ENCODE results near the gene ABCA5. TPM values are rescaled to one million over a fixed set of nuclear protein-coding genes. Genes with fewer than 3 reads are reported as not detected.

Gene ABCA5
- total and polyA plus RNA-seq, 9 of the 15 experiments (the other 6 are each of a cell fraction or from before 2014, with no cell fraction given), result 0.74 to 2.3 (median 1.4) TPM

DNA sequence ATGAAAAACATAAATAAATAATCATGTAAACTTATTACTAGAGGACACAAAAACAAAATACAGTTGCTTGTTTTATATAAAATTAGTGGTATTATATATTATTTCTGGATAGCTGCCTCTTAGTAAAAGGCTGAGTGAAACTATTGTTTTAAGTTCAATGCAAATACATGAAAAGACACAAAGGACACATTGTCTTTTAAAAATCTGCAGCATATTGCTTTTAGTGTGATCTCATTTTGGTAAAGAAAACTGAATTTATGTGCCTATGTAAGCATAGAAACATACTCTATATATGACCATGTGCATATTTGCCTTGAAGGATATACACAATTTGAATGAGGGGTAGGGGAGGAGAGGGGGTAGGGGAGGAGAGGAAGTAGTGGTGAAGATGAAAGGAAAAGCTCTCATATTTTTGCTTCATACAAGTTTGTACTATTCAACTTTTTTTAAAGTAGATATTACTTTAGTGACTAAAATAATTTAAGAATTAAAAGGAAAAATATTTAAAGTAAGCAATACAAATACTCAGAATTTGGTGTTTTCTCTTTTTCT, 104.2 kb downstream of the ABCA5 start:
- CTCF ChIA-PET (ENCODE audit: low intra/inter-chr PET ratio), result no interaction called here
- Histone ChIP-seq H3K4me1 (replicated peaks in 1 of 2; ENCODE audit: control insufficient read depth in 2 of 2, insufficient read depth in 2 of 2, low read length in 2 of 2) (no peaks in the 10 kb centered on the region; a peak in 1 of 5 replicates), H3K27ac (ENCODE audit: extremely low read depth, low read depth, low read length) (no peak overlapping the region), H4K20me1 (replicated peaks; ENCODE audit: control insufficient read depth, insufficient read depth, low read length) (no peaks in the 10 kb centered on the region), H3K4me3 (no peak overlapping the region), H2AFZ (ENCODE audit: low read depth, low read length) (no peak overlapping the region), H3K9me3 (replicated peaks; ENCODE audit: control insufficient read depth, insufficient read depth, low read depth, low read length) (no peaks in the 10 kb centered on the region), H3K9me1 (ENCODE audit: control insufficient read depth, insufficient read depth, low read length) (no peaks in the 10 kb centered on the region), H3K36me3 (ENCODE audit: control insufficient read depth, insufficient read depth, low read length) (no peaks in the 10 kb centered on the region), H3K4me2 (ENCODE audit: insufficient read depth, low read length) (no peak overlapping the region), H3K9ac (ENCODE audit: insufficient read depth in 1 of 2, low read depth in 2 of 2, low read length in 2 of 2) (no peak overlapping the region), H3K27me3 (ENCODE audit: control insufficient read depth in 2 of 2, insufficient read depth in 2 of 2, low read length in 2 of 2) (no peaks in the 10 kb centered on the region), H3K79me2 (ENCODE audit: control insufficient read depth, insufficient read depth, low read length) (no peaks in the 10 kb centered on the region)
- in situ Hi-C loops (cut with MboI) (no loop called here), intact Hi-C loops (cut with micrococcal nuclease) (no loop called here)
- POLR2A ChIA-PET, result no interaction called here
- ATAC-seq (no peak), FAIRE-seq (no peak), DNase-seq (ENCODE audit: extremely low read depth in 1 of 4, low spot score in 3 of 4) (no peak)
- BruUV-seq (replicated peaks), result no TSS peak
- no peak for TF ChIP-seq ZNF384 (IDR thresholded peaks at IDR 0.05; ENCODE audit: low read depth, low read length)
- no peak for TF ChIP-seq SRSF1 (IDR thresholded peaks at IDR 0.05; ENCODE audit: low read depth, low read length)
- TF ChIP-seq, protein P1, sequence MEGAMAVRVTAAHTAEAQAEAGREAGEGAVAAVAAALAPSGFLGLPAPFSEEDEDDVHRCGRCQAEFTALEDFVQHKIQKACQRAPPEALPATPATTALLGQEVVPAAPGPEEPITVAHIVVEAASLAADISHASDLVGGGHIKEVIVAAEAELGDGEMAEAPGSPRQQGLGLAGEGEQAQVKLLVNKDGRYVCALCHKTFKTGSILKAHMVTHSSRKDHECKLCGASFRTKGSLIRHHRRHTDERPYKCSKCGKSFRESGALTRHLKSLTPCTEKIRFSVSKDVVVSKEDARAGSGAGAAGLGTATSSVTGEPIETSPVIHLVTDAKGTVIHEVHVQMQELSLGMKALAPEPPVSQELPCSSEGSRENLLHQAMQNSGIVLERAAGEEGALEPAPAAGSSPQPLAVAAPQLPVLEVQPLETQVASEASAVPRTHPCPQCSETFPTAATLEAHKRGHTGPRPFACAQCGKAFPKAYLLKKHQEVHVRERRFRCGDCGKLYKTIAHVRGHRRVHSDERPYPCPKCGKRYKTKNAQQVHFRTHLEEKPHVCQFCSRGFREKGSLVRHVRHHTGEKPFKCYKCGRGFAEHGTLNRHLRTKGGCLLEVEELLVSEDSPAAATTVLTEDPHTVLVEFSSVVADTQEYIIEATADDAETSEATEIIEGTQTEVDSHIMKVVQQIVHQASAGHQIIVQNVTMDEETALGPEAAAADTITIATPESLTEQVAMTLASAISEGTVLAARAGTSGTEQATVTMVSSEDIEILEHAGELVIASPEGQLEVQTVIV (CRISPR knock-in tag; IDR thresholded peaks at IDR 0.05; ENCODE audit: borderline replicate concordance), result no peak
- TF ChIP-seq HNRNPK (IDR thresholded peaks at IDR 0.05; ENCODE audit: low read depth, low read length, poor library complexity, severe bottlenecking), result peak; percentile 44
- TF ChIP-seq CXXC5 (CRISPR knock-in tag; IDR thresholded peaks at IDR 0.05), result no peak
